HL-60 (cell line): ENCODE results near the gene TIGD1.
A peak's percentile ranks its signal among the peaks of the same experiment; 100 is the strongest.

ENCODE experiments used
- DNase-seq, 2 experiments: peaks; one replicate each; pipeline ENCODE4 v3.0.0-alpha.2; 2010 to 2020; ENCODE audit warnings: low read depth in 1 of 2, low spot score in 1 of 2
- H3K27ac ChIP-seq: fragments of 250-450 bp; sonication (Bioruptor Pico); replicated peaks from 2 replicates; pipeline ENCODE4 v1.5.1; 2020; ENCODE audit warnings: mild to moderate bottlenecking, moderate library complexity
- H3K27me3 ChIP-seq: fragments of 250-450 bp; sonication (Bioruptor Pico); 2 replicates; pipeline ENCODE4 v1.5.1; 2021; ENCODE audit warnings: mild to moderate bottlenecking, moderate library complexity; ENCODE audit not compliant: insufficient read depth, poor library complexity, severe bottlenecking
- H3K4me3 ChIP-seq: replicated peaks from 2 replicates; pipeline ENCODE4 v1.5.1; 2011; ENCODE audit warnings: mild to moderate bottlenecking, control low read depth, low read length; ENCODE audit not compliant: insufficient read depth
- GABPA ChIP-seq: IDR thresholded peaks from 2 replicates; pipeline ENCODE4 v1.6.1; 2012; ENCODE audit warnings: low read depth
- POLR2AphosphoS5 ChIP-seq: IDR thresholded peaks from 2 replicates; pipeline ENCODE4 v1.6.1; 2012; ENCODE audit warnings: low read depth
- SPI1 ChIP-seq: IDR thresholded peaks from 2 replicates; pipeline ENCODE4 v1.6.1; 2012; ENCODE audit warnings: low read depth, mild to moderate bottlenecking, borderline replicate concordance
- TF ChIP-seq, protein P1 (sequence below): IDR thresholded peaks from 2 replicates; pipeline ENCODE4 v1.6.1; 2012; ENCODE audit warnings: low read depth; ENCODE audit not compliant: insufficient replicate concordance
- TF ChIP-seq, protein P2 (sequence below): IDR thresholded peaks from one replicate; pipeline ENCODE4 v1.5.1; 2011; ENCODE audit warnings: low read length, control low read depth, inconsistent platforms; ENCODE audit not compliant: insufficient read depth

The TIGD1 gene

DNA sequence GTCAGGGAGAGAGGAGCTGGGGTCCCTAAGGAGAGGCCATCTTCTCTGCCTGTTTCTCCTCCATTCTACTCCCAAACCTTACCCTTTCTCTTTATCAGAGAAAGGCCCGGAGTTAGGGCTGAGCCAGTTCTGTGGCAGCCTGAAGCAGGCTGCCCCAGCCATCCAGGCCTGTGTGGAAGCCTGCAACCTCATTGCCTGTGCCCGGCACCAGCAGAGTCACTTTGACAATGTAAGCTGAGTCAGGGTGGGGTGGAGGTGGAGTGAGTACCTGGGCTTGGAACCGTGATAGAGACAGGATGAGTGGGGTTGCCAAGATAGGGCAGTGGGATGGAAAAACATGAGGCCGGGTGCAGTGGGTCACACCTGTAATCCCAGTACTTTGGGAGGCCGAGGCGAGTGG is 5.7 kb downstream of the TIGD1 start:
- no peaks in the 10 kb centered on the region for H3K27me3 ChIP-seq
- no peak for DNase-seq
- TF ChIP-seq SPI1, result no peak
- TF ChIP-seq POLR2AphosphoS5, result 0 out of 2 replicates have a peak, but pooled peaks have one; percentile 10
- H3K27ac ChIP-seq, result no peak overlapping the region
- no peak overlapping the region for H3K4me3 ChIP-seq

DNA sequence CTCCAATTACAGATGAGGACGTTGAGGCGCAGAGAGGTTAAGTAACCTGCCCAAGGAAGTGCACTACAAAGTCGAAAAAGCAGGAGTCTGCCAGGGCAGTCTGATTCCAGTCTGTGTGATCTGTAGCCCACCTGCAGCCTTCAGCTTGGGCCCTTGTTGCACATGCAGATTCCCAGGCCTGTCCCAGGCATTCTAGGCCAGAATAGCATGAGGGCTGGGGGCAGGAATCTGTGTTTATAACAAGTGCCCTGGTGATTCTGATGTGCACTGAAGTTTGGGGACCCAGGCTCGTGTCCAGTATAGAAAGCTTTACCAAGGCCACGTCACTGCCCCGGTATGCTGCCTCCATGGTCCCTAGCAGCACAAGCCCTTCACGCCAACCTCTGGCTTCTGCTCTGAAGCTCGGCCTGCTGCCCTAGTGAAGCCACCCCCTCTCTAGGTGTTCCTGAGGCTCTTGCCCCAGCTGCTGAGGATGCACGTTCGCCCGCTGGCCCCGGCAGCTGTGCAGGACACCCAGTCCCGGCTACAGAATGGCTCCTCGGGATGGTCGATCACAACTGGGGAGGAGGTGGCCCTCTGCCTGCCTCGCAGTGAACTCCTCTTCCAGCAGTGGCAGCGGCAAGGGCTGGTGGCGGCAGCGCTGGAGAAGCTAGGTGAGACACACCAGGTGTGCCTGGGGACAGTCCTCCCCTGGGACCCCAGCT is 6.3 kb downstream of the TIGD1 start:
- no peak for DNase-seq
- Histone ChIP-seq H3K27ac (no peak overlapping the region), H3K4me3 (no peak overlapping the region), H3K27me3 (no peaks in the 10 kb centered on the region)
- TF ChIP-seq GABPA (no peak), POLR2AphosphoS5 (0 out of 2 replicates have a peak, but pooled peaks have one; percentile 5)

DNA sequence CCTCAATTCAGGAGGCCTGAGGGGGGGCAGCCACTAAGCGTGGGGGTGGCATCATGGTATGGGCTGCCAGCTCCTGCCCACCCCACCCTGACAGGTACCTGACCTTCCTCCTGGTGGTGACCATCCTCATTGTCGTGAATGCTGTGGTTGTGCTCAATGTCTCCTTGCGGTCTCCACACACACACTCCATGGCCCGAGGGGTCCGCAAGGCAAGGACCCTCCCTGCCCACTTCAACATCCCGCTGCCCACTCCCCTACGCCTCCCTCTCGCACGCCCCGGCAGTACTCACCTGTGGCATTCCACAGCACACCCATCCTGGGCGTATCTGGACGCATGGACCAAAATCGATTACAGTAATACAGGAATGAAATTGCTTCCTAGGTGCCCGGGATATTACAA is 6.9 kb downstream of the TIGD1 start:
- H3K27me3 ChIP-seq, result no peaks in the 10 kb centered on the region
- no peak for DNase-seq
- H3K27ac ChIP-seq, result no peak overlapping the region
- no peak overlapping the region for H3K4me3 ChIP-seq
- TF ChIP-seq GABPA (no peak), POLR2AphosphoS5 (no peak)
- TF ChIP-seq, protein P1, sequence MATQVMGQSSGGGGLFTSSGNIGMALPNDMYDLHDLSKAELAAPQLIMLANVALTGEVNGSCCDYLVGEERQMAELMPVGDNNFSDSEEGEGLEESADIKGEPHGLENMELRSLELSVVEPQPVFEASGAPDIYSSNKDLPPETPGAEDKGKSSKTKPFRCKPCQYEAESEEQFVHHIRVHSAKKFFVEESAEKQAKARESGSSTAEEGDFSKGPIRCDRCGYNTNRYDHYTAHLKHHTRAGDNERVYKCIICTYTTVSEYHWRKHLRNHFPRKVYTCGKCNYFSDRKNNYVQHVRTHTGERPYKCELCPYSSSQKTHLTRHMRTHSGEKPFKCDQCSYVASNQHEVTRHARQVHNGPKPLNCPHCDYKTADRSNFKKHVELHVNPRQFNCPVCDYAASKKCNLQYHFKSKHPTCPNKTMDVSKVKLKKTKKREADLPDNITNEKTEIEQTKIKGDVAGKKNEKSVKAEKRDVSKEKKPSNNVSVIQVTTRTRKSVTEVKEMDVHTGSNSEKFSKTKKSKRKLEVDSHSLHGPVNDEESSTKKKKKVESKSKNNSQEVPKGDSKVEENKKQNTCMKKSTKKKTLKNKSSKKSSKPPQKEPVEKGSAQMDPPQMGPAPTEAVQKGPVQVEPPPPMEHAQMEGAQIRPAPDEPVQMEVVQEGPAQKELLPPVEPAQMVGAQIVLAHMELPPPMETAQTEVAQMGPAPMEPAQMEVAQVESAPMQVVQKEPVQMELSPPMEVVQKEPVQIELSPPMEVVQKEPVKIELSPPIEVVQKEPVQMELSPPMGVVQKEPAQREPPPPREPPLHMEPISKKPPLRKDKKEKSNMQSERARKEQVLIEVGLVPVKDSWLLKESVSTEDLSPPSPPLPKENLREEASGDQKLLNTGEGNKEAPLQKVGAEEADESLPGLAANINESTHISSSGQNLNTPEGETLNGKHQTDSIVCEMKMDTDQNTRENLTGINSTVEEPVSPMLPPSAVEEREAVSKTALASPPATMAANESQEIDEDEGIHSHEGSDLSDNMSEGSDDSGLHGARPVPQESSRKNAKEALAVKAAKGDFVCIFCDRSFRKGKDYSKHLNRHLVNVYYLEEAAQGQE, result no peak
- TF ChIP-seq, protein P2, sequence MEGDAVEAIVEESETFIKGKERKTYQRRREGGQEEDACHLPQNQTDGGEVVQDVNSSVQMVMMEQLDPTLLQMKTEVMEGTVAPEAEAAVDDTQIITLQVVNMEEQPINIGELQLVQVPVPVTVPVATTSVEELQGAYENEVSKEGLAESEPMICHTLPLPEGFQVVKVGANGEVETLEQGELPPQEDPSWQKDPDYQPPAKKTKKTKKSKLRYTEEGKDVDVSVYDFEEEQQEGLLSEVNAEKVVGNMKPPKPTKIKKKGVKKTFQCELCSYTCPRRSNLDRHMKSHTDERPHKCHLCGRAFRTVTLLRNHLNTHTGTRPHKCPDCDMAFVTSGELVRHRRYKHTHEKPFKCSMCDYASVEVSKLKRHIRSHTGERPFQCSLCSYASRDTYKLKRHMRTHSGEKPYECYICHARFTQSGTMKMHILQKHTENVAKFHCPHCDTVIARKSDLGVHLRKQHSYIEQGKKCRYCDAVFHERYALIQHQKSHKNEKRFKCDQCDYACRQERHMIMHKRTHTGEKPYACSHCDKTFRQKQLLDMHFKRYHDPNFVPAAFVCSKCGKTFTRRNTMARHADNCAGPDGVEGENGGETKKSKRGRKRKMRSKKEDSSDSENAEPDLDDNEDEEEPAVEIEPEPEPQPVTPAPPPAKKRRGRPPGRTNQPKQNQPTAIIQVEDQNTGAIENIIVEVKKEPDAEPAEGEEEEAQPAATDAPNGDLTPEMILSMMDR, result no peak

DNA sequence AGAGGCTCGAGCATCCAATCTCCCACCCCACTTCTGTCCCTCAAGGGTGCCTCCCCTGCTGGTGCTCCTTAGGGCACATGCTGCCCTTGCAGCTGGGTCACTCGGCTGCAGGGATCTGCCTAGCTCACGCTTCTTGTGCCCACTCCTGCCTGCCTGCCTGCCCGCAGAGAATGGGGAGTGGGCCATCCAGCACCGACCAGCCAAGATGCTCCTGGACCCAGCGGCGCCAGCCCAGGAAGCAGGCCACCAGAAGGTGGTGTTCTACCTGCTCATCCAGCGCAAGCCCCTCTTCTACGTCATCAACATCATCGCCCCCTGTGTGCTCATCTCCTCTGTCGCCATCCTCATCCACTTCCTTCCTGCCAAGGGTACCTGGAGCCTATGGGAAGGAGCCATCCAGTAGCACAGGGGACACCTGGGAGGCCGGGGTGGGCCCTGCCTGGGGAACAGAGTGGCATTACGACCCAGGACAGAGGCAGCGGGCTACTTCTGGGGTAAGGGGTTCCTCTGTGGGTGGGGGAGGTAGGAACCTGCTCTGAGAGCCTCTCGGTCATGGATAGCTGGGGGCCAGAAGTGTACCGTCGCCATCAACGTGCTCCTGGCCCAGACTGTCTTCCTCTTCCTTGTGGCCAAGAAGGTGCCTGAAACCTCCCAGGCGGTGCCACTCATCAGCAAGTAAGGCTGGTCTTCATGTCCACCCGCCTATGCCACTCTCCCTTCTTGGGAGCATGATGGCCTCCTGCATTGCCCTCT is 7.5 kb downstream of the TIGD1 start:
- Histone ChIP-seq H3K27me3 (no peaks in the 10 kb centered on the region), H3K27ac (no peak overlapping the region), H3K4me3 (no peak overlapping the region)
- no peak for DNase-seq
- peak; percentile 45; the same call in 1 of the 2 replicates for TF ChIP-seq POLR2AphosphoS5
- TF ChIP-seq GABPA, result no peak

DNA sequence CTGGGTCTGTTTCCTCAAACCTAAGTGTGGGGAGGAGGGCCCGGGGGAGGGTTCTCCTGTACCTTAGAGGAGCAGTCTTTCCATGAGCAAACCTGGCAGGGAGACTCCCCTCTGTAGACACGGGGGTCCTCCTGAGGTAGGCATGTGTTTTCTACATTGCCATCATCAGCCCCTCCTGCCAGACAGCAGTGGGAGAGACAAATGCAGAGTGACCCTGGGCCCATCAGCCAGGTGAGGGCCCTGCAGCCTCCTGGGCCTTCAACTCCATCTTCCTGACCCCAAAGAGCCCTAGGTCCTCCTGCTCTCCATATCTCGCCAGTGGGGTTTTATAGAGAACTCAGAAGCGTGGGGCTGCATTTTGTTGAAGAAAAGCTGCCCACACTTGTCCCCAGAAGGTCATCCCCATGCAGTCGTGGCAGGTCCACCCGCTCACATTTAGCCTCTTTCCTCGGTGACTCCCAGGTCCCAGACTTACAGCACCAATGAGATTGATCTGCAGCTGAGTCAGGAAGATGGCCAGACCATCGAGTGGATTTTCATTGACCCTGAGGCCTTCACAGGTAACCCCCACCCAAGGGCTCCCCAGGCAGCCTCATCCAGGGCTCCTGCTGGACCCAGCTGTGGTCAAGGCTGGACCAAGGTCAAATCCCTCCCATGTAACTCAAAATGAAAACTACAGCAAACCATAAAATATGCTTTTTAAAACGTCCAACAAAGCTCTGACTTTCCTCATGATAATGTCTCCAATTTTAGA is 8.2 kb downstream of the TIGD1 start:
- Histone ChIP-seq H3K4me3 (no peak overlapping the region), H3K27ac (no peak overlapping the region), H3K27me3 (no peaks in the 10 kb centered on the region)
- no peak for TF ChIP-seq POLR2AphosphoS5
- TF ChIP-seq, protein P1, result no peak
- DNase-seq, result no peak
